Ramos (cell line): ENCODE data around the gene HMGA1.

Experiments
- in situ Hi-C: fragments of 300-500 bp; cut with MboI; formaldehyde crosslinking; loops from one replicate; pipeline ENCODE4 v1.14.3; 2022; ENCODE audit warnings: low sequenced_read_pairs; ENCODE audit not compliant: unreplicated experiment

Gene HMGA1

DNA sequence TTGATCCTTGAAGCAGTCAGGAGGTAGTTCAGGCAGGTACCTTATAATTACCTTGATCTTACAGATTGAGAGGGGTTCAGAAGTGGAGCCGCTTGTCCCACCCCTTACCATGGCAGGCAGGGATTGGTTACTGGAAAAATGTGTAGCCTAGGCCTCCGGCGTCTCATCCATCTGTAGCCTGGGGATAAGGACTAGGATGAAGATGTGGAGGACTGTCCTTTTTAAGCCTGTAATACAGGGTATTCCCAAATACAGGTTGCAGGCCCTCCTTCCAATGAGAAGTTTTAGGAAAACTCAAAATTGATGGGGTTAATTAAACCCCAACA is 2.8 kb downstream of the HMGA1 start:
- in situ Hi-C loops, result no loop called here

- in situ Hi-C loops, result loop anchor here (10.0 kb wide), 1 partner anchor 185 kb away; the partner anchor contains the start of gene RPS10
Measured at GRCh38 chr6:34239893-34240292, 3.2 kb downstream of the HMGA1 start.

GRCh38 chr6:34240329-34241248 is 3.9 kb downstream of the HMGA1 start:
- in situ Hi-C loops, result loop anchor here (10.0 kb wide), 1 partner anchor 184 kb away; the partner anchor contains the start of gene RPS10

- in situ Hi-C loops, result loop anchor here (10.0 kb wide), 1 partner anchor 183 kb away; the partner anchor contains the start of gene RPS10
Measured at GRCh38 chr6:34241351-34242215, 4.9 kb downstream of the HMGA1 start.

DNA sequence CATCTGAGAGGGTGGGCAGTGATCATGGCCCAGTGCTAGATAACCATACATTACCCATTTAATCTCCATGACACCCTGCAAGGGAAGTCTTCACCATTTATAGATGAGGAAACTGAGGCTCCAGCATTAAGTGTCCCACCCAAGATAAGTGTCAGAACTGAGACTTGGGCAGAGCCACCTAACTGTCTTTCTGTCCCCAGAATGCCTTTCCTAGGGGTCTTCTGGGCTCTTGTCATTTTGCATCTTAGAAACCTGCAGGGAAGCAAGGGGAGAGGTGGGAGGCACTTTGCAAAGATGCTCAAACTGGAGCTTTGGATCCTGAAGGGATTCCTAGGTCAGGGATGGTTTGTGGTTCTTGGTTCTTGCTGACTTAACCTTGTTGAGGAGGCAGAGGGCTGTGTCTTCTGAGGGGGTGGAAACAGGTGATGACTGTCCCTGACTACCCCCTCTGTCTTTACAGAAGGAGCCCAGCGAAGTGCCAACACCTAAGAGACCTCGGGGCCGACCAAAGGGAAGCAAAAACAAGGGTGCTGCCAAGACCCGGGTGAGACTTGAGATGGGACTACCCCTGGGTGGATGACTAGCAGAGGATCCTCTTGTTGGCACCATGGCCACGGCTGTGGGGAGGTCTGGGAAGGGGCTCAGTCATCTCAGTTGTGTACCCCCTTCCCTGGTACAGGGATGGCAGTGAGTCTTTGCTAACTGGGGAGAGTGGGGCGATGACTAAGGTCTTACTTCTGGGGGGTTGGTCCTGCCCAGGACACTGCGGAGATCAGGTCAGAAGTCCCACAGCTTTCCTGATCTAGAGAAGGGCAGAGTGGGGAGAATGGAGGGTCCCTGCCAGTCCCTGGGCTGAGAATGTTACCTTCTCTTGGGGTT is 5.8 kb downstream of the HMGA1 start:
- in situ Hi-C loops, result loop anchor here (10.0 kb wide), 1 partner anchor 182 kb away; the partner anchor contains the start of gene RPS10

GRCh38 chr6:34243131-34243771 is 6.6 kb downstream of the HMGA1 start:
- in situ Hi-C loops, result loop anchor here (10.0 kb wide), 1 partner anchor 182 kb away; the partner anchor contains the start of gene RPS10

- in situ Hi-C loops, result loop anchor here (10.0 kb wide), 1 partner anchor 181 kb away; the partner anchor contains the start of gene RPS10
Measured at GRCh38 chr6:34243901-34244884, 7.5 kb downstream of the HMGA1 start.

GRCh38 chr6:34245032-34245760 is 8.5 kb downstream of the HMGA1 start:
- in situ Hi-C loops, result loop anchor here (10.0 kb wide), 1 partner anchor 180 kb away; the partner anchor contains the start of gene RPS10

- in situ Hi-C loops, result loop anchor here (10.0 kb wide), 1 partner anchor 179 kb away; the partner anchor contains the start of gene RPS10
Measured at GRCh38 chr6:34245761-34246140, 9.1 kb downstream of the HMGA1 start.

GRCh38 chr6:34246249-34246562 is 9.5 kb downstream of the HMGA1 start:
- in situ Hi-C loops, result loop anchor here (10.0 kb wide), 1 partner anchor 179 kb away; the partner anchor contains the start of gene RPS10

DNA sequence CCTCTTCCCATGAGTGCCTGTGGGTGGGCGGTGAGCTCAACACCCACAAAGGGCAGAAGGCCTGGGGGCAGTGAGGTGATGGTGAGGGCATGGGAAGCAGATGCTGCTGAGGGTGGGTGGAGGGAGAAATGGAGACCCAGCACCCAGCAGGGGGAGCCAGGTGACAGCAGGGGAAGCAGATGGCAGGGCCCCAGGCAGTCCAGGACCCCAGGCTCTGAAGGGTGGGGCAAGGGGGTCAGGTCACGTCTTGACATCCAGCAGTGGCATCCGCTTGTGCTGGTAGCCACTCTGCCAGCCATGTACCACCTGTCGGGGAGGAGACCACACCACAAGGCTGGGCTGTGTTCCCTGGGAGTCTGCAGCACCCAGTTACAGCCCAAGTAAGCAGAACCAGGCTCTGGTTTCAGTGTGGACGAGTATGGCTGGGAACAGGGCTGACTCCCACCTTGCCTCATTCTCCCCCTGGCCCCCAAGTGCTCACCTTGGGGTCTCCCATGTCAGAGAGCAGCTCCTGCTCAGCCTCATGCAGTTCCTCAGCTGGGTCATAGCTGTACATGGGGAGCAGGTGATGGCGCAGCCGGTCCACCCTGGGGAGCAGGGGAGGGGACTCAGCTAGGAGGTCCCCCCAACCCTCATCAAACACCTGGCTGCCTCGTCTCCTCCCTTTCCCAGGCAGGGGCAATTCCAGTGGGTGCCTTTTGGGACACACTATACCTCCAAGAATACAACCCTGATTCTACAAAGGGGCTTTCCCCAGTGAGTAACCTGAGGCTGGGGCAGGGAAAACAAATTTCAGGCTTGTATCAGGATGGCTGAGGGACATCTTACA is 10.1 kb downstream of the HMGA1 start:
- in situ Hi-C loops, result loop anchor here (10.0 kb wide), 1 partner anchor 178 kb away; the partner anchor contains the start of gene RPS10

DNA sequence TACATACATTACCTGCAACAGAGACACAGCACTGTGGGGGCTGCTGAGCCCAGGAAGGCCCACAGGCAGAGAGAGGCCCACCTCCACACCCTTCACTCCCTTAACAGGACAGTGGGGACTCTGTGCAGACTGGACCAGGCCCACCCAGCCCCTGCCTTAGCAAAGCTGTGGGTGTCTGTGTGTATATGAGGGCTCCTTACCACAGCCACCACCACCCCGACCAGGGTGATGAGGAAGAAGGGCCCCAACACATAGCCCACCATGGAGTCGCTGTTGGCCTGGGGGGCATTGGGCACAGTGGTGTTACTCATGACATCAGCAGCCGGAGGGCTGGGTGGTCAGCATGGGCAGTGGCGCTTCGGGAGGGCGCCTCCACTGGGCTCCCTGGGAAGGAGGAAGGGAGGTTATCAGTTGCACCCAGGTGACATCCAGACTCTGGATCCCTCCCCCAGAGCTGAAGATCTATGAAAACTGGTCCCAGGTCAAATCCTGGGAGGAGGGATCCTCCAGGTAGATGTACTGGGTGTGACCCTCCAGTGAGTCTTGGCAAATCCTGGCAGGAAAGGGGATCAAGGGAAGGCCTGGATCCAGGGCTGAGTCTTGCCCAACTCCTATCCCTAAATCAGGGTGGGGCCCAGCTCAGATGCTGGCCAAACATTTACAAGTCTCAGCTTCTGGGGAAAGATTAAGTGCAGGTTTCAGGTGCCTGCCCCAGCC is 11.0 kb downstream of the HMGA1 start:
- in situ Hi-C loops, result loop anchor here (10.0 kb wide), 1 partner anchor 177 kb away; the partner anchor contains the start of gene RPS10

DNA sequence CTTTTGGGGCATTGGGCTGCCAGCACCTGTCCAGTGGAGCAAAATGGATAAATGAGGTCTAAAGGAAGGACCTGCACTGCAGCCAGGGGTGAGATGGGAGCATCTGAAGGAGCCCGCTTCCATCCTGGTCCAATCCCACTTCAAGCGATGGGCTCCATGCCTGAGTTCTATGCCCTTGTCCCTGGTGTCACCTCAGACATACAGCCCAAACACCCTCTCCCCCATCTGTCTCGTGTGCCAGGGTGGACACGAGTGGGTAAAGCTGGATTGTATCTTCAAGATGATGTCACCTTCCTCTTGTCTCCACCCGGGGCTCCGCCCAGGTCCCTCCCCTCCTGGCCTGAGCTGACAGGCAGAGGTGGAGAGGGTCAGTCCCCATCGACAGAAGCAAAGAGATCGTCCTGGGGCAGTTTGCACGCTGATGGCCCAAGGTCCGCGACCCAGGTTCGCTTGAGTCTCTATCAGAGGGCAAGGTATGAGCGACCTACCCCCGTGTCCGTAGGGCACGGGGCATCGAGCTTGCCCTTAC is 11.6 kb downstream of the HMGA1 start:
- in situ Hi-C loops, result loop anchor here (10.0 kb wide), 1 partner anchor 177 kb away; the partner anchor contains the start of gene RPS10

GRCh38 chr6:34248727-34249468 is 12.2 kb downstream of the HMGA1 start, which contains the start of gene SMIM29:
SMIM29 (minus strand) TSS chr6:34249006; CDS start chr6:34247791, 1,215 bp downstream.
- in situ Hi-C loops, result loop anchor here (10.0 kb wide), 1 partner anchor 176 kb away; the partner anchor contains the start of gene RPS10
